NB4 (cell line): Measurements from ENCODE around the gene PKD2.

ENCODE experiments used
- DNase-seq: peaks from one replicate; pipeline ENCODE4 v3.0.0; 2010; ENCODE audit warnings: low read depth
- H3K4me3 ChIP-seq: one replicate; pipeline ENCODE4 v1.5.1; 2011; ENCODE audit warnings: mild to moderate bottlenecking, low read depth, low read length, moderate library complexity
- MAX ChIP-seq: IDR thresholded peaks from 2 replicates; pipeline ENCODE4 v1.6.1; 2011; ENCODE audit warnings: low read depth, low read length
- MYC ChIP-seq: IDR thresholded peaks from 2 replicates; pipeline ENCODE4 v1.6.1; 2011; ENCODE audit warnings: low read depth, low read length
- POLR2A ChIP-seq: IDR thresholded peaks from 2 replicates; pipeline ENCODE4 v1.6.1; 2011; ENCODE audit warnings: mild to moderate bottlenecking; ENCODE audit not compliant: insufficient read length; ENCODE audit errors: extremely low read depth
- TF ChIP-seq, protein P1 (sequence below): IDR thresholded peaks from one replicate; pipeline ENCODE4 v1.5.1; 2012; ENCODE audit warnings: low read depth, low read length

PKD2 gene

DNA sequence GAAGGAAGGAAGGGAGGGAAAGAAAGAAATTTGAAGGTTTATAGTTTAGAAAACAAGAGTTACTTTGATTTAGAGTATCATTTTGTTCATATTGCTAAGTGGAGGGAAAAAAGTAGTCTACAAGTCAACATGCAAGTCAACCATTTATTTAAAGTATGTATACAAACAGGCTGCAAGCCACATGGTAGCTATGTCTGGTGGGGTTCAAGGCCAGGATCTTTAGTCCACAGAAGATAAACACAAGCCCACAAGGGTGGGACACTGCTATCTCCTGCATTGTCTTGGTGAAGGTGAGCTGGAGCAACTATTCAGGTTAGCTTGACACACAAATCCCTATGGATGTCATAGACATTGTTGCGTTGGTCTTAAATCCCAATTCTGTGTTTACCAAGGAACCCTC, 79.6 kb downstream of the PKD2 start:
- TF ChIP-seq MAX: no peak
- TF ChIP-seq MYC: no peak
- no peak for TF ChIP-seq POLR2A
- TF ChIP-seq, protein P1, sequence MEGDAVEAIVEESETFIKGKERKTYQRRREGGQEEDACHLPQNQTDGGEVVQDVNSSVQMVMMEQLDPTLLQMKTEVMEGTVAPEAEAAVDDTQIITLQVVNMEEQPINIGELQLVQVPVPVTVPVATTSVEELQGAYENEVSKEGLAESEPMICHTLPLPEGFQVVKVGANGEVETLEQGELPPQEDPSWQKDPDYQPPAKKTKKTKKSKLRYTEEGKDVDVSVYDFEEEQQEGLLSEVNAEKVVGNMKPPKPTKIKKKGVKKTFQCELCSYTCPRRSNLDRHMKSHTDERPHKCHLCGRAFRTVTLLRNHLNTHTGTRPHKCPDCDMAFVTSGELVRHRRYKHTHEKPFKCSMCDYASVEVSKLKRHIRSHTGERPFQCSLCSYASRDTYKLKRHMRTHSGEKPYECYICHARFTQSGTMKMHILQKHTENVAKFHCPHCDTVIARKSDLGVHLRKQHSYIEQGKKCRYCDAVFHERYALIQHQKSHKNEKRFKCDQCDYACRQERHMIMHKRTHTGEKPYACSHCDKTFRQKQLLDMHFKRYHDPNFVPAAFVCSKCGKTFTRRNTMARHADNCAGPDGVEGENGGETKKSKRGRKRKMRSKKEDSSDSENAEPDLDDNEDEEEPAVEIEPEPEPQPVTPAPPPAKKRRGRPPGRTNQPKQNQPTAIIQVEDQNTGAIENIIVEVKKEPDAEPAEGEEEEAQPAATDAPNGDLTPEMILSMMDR: no peak
- H3K4me3 ChIP-seq: no peak overlapping the region
- DNase-seq: no peak

DNA sequence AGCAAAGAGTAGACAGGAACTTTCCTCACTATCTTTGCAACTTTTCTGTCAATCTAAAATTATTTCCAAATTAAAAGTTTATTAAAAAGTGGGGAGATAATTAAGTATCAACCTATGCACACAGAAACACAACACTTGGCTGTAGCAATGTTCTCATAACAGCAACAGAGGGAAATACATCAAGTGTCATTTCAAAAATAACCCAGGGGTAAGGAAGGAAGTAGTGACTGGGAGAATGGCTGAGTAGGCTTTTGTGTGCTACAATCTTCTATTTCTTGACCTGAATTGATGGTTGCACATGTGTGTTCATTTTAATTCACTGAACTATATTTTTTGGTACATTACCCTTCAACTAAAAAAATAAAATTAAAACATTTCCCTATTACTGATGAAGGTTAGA, 83.5 kb downstream of the PKD2 start:
- no peak overlapping the region for H3K4me3 ChIP-seq
- TF ChIP-seq POLR2A (no peak), MYC (no peak), MAX (no peak)
- TF ChIP-seq, protein P1: no peak
- no peak for DNase-seq

GRCh38 chr4:88091378-88091777, 83.9 kb downstream of the PKD2 start:
- no peak overlapping the region for H3K4me3 ChIP-seq
- TF ChIP-seq MYC (no peak), MAX (no peak), POLR2A (no peak)
- TF ChIP-seq, protein P1: no peak

DNA sequence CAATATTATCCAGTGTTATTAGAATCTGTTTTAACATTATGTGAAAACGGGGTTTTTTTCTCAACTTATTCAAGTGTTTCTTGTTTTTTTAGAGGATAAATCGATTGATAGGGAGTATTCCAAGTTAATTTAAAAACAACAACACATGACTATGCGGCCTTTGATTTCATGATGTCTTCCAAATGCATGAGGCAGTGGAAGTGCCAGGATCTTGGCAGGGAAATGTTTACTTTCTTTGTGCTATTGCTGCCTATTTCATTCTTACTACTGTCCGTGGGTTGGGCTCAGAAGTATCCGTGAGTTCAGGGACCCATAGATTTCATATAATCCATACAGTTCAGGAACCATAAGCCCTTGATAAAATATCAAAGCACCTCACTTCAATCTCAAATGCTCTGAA, 86.4 kb downstream of the PKD2 start:
- H3K4me3 ChIP-seq: no peak overlapping the region
- no peak for DNase-seq
- TF ChIP-seq, protein P1: no peak
- TF ChIP-seq MAX: no peak
- TF ChIP-seq POLR2A: no peak
- TF ChIP-seq MYC: no peak

More at GRCh38 chr4:88091378-88091777, 83.9 kb downstream of the PKD2 start:
- DNase-seq: no peak

DNA sequence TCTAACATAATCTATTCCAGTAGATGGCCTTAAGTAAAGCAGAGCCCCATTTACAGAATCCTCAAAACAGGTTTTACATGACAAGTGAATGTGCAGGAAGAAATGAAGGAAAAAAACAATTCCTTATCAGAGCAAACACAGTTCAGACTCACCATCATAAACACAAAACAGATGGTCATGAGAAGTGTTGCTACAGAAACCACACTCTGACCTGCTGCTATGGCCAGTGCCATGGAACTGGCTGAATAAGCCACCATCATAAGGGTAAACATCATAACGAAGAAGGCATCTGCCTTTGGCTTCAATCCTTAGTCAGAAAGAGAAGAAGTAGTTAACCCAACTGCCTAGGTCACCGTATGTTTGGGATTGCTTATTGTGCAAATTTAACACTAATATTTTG, 89.9 kb downstream of the PKD2 start:
- H3K4me3 ChIP-seq: no peak overlapping the region
- no peak for DNase-seq
- TF ChIP-seq POLR2A (no peak), MYC (no peak), MAX (no peak)
- TF ChIP-seq, protein P1: no peak

- H3K4me3 ChIP-seq: no peak overlapping the region
- DNase-seq: no peak
- TF ChIP-seq, protein P1: no peak
- TF ChIP-seq MYC (no peak), POLR2A (no peak), MAX (no peak)
These were observed 90.3 kb downstream of the PKD2 start for GRCh38 chr4:88097781-88098180.
